ENCODE measurements around the gene C11orf42.

C11orf42 gene

GRCh38 chr11:6260207-6260726, 54.9 kb downstream of the C11orf42 start:
- no peak for DNase-seq
